Hepatocyte (in vitro differentiated cells): Measurements from ENCODE around the gene FXYD2.

Experiments
- EZH2 ChIP-seq: fragments of 200-600 bp; sonication (generic); IDR thresholded peaks from 2 replicates; pipeline ENCODE4 v1.6.1; 2016; ENCODE audit warnings: antibody characterized with exemption, mild to moderate bottlenecking, borderline replicate concordance
- EZH2phosphoT487 ChIP-seq: fragments of 200-600 bp; sonication (generic); IDR thresholded peaks from one replicate; pipeline ENCODE4 v1.6.1; 2018; ENCODE audit warnings: antibody characterized with exemption, mild to moderate bottlenecking, low read depth, moderate library complexity; ENCODE audit not compliant: unreplicated experiment, severe bottlenecking
- TF ChIP-seq, protein P1 (sequence below): fragments of 200-600 bp; sonication (generic); IDR thresholded peaks from 2 replicates; pipeline ENCODE4 v1.5.1; 2016; ENCODE audit warnings: antibody characterized with exemption, mild to moderate bottlenecking; ENCODE audit not compliant: poor library complexity

DNA sequence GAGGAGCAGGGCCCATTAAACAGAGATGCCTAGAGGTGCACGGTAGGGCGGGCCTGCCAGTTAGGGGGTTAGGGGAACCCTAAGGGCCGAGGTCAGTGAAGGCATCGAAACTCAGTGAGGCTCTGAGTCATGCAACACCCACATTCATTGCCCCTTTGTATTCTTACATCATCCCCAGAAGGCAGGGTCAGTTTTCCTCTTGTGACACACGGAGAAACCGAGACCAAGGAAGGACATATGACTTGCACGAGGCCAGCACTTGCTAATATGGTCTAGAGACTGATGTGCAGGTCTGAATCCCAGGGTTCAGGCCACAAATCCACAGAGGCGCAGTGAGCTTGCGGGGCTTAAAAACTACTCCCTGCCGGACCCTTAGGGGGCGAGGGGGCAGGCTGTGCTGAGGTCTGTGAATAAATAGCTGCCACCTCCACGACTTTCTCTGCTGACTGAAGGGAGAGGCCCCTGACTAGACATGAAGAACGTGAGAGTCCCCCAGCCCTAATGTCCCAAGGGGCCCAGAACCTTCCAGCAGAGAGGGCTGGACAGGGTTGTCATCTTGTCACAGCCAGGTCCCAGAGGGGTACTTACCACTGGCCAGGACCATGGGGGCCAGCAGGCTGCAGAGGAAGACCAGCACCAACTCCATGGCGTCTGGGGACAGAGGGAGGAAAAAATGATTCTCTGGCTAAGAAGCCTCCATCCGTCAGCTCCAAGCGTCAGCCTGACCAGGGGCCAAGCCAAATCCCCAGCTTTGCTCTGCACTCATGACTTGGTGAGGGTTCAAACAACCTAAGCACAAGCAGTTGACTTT, 17.8 kb upstream of the FXYD2 start:
- TF ChIP-seq, protein P1, sequence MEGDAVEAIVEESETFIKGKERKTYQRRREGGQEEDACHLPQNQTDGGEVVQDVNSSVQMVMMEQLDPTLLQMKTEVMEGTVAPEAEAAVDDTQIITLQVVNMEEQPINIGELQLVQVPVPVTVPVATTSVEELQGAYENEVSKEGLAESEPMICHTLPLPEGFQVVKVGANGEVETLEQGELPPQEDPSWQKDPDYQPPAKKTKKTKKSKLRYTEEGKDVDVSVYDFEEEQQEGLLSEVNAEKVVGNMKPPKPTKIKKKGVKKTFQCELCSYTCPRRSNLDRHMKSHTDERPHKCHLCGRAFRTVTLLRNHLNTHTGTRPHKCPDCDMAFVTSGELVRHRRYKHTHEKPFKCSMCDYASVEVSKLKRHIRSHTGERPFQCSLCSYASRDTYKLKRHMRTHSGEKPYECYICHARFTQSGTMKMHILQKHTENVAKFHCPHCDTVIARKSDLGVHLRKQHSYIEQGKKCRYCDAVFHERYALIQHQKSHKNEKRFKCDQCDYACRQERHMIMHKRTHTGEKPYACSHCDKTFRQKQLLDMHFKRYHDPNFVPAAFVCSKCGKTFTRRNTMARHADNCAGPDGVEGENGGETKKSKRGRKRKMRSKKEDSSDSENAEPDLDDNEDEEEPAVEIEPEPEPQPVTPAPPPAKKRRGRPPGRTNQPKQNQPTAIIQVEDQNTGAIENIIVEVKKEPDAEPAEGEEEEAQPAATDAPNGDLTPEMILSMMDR: no peak
- TF ChIP-seq EZH2 (no peak), EZH2phosphoT487 (no peak)
